ENCODE measurements around the gene FBXW2.
A peak's percentile ranks its signal among the peaks of the same experiment; 100 is the strongest.
"Not testable (repeated sequence)": the region's sequence is repeated elsewhere in the genome, so short reads cannot be mapped to it uniquely, and the experiment has no call there.

FBXW2 gene

DNA sequence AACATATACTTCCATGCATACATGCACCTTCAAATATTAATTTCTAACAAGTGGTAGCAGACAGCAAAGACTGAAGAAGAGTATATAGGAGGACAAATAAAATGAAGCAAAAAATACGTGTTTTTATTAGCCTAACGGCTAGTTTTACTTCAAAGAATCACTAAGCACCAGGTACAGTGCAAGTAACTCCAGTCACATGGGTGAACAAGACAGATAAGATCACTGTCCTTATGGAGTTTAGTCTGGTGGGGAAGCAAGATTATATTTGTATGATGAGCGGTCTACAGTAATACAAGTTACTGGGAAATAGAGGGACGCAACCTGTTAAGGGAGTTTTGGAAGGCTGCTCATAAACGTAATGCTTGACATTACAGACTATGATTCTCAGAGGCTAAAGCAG, 16.0 kb downstream of the FBXW2 start:
- no peak for DNase-seq

DNA sequence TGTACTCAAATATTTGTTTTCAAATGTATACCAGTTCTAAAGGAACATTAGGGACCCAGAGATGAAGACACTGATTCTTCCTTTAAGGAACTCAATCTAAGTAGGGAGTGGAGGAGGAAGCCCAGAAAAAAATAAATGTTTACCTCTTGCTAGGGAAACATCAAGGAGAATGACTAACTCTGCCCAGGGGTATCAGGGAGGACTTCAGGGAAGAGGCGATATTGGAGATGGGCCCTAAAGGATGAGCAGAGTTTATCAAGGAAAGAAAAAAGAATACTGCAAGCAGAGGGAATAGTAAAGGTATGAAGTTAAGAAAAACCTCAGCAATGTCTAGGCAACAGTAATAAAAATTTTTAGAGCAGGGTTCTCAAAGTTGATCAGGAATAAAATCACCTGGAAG, 16.4 kb downstream of the FBXW2 start:
- DNase-seq: no peak

DNA sequence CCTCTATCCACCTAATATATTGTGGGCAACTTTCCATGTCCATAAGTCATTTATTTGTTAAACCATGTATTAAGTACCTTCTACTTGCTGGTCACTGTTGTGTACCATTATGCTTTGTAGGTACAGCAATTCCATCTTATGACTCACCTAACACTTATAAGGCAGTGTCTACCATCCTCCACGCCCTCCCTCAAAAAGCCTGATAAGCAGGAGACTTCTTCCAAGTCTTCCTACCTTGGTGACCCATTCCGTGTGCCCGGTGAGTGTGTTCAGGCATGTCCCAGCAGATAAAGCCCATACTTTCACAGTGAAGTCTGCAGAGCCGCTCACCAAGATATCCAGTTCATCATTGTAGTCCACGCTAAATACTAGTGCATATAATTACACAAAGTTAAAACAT, 17.4 kb downstream of the FBXW2 start:
- no peak for DNase-seq

DNA sequence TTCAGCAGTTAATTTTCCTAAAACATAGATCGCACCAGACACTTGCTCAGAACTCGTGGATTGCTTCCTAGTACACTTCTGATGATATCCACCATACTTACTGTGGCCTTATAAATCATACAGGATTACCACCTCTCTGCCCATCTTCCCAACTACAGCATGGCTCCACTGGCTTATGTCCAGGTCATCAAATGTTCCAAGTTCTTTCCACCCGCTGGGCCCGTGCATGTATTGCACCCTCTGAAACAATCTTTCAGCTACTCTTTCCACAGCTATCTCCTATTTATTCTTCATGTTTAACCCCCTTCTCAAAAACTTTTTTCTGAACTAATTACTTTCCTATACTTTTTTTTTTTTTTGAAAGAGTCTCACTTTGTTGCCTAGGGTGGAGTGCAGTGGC, 18.5 kb downstream of the FBXW2 start:
- no peak for DNase-seq

DNA sequence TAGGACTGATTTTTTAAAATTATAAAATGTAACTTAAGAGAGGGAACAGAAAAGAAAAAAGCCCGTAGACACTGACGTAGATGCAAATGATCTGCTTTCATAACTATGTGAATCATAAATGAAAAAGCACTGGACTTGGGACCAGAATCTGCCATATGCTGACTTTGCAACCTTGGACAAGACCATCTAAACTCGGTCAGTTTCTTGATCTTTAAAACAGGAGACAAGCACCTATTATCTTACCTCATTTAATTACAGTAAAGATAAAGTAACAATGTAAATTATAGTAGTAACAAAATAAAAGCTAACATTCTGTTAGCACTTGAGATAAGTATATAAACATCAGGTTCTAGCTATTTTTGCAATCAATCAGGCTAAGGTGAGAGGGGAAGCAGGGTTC, 20.0 kb downstream of the FBXW2 start:
- no peak for DNase-seq

DNA sequence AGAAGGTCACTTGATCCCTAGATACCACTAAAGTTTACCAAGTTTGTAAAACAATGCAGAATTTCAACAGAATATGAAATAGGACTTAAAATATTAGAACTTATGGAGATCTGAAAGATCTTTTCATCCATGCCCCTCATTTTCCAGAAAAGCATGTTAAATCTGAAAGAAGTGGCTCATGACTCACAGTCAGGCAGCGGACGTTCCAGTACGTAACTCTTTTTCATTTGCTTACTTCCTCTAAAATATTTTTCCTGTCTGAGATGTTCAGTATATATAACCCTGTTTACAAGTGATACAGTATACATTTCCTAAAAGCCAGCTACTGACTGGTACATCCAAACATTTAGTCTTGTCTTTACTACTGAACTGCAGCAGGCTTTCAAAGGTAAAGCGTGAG, 22.3 kb downstream of the FBXW2 start:
- DNase-seq: no peak

DNA sequence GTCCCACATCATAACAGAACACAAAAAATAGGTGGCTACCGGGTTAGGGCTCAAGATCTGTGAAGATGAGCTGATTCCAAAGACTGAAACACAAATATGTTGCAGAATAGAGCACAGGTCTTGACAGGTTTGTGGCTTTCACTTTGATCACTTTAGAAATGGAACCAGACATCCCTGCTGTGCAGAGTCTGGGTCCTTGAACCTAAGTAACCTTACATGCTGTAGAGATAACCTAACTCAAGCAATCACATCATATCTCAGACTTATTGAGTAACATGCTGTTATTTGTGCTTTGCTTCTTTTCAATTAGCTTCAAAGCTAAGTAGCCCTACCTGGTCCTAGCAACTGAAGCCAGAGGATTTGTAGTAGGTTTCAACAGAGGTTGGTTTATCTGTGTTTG, 24.3 kb downstream of the FBXW2 start:
- DNase-seq: no peak

DNA sequence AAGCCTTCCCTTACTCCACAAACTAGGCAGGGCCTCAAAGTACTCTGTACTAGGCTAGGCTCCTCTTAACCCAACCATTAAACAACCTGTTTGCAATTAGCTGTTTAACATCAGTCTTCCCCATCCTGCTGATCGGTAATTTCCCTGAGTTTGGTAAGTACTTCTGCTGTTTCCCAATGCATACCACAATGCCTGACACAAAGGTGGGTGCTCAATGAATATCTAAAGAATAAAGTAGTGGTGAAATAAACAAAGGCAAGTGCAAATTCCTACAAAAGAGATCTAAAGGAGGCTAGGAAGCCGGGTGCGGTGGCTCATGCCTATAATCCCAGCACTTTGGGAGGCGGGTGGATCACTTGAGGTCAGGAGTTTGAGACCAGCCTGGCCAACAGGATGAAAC, 25.0 kb downstream of the FBXW2 start:
- no peak for DNase-seq

DNA sequence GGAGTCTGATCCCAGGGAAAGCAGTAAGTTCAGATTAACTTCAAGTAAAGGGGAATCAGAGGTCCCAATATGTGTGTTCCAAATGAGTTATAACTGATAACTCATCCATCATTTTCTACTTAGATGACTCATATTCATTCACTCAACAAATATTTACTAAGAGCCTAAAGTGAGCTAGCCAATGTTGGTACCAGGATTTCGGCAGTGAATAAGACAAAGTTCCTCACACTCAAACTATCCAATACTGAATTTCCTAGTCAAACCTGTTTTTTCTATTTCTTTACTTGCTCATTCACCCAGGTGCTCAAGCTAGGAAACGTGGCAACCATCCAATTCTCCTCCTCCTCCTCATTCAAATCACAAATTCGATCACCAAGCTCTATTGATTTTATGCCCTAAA, 25.8 kb downstream of the FBXW2 start:
- DNase-seq: no peak

DNA sequence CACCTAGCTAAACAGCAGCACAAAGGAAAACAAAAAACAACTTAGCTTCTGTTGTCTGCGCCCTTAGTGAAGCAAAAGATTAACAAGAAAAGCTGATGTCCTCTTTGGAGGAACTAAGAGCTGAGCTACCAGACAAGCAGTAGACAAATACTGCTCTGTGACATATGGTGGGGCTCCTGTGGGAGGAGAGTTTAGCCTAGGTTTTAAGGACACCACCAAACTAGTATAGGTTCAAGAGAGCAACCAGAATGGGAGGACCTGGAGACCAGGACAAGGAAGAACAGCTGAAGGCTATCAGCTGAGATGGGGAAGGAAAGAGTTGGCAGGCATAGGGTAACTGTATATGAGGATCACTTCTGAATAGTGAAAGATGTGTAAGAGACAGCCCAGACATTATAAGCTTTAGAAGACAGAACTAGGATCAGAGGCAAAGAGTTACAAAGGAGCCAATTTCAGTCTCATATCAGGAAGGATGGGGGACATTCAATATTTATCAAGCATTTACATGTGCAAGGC, 27.2 kb downstream of the FBXW2 start:
- DNase-seq: no peak

DNA sequence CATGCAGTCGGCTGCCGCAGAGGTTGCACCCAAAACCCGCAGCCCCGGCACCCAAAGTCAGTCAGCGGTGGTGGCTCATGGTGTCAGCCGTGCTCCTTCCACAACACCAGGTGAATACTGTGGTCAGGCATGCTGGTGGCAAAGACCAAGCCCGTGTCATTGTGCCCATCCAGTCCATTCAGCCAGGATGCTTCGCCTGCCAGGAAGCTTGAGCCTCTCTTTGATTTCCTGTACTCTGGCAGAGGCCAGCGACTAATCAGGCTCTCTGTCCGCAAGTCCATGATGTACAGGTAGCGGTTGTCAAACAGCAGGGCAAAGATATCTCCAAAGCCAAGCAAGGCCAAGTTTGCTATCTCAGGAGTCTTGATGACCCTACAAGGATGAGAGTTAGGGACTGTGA, 28.7 kb downstream of the FBXW2 start:
- no peak for DNase-seq

DNA sequence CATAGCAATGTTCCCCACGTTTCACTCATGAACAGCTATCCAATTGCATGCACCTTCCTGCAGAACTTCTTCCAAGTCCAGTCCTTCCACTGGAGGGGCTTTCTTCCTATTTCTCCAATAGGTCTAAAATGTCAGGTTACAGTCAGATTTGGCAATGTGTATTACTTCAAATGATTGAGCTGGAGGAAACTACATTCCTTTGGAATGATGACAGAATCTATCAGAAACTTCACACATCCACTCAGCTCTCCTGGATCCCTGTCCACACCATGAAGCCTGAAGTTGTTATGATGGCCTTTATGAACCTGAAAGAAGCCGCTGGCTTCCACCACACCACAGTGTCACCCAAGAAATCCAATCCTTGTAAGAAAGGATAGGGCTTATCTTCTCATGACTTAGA, 32.2 kb downstream of the FBXW2 start:
- no peak for DNase-seq

DNA sequence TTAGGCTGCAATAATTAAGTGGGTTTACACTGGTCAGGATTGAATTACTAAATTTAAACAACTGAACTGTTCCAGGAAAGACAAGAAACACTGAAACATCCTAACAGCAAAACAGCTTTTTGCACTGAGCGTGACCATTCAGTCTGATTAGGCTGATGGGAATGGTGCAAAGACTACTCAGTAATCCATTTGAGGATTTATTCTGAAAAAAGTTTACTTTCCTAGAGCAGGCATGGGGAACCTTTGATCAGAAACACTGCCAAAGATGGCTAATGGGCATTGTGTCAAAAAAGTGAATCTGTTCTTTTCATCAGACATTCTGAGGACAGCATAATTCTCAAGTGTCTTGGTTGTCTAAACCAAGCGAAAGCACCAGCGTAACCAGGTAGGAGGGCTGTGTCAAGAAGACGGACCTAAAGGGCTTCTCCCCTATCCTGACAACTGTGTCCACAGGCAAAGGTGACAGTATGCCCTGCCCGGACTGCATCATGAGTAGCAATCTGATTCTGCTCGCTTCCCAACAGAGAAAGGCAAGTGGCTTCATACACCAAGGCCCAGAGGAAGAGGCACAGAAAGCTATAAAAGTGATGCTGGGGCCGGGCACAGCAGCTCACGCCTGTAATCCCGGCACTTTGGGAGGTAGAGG, 33.3 kb downstream of the FBXW2 start:
- DNase-seq: no peak

DNA sequence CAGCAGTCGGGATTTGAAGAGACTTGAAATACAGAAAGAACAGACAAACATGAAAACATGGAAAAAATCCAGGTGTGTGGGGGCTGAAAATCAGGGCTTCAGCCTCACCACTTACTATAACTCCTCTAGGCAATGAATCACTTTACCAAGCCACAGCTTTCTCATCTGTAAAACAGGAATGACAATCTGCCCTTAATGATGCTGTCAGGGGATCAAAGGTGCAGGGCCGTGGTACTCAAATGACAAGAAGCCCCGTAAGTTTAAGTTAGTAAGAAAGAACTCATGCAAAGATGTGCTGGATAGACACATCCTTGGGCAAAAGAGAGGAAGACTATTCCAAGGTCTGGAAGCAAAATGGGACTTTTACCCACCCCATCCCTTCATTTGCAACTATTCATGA, 34.7 kb downstream of the FBXW2 start:
- DNase-seq: no peak

DNA sequence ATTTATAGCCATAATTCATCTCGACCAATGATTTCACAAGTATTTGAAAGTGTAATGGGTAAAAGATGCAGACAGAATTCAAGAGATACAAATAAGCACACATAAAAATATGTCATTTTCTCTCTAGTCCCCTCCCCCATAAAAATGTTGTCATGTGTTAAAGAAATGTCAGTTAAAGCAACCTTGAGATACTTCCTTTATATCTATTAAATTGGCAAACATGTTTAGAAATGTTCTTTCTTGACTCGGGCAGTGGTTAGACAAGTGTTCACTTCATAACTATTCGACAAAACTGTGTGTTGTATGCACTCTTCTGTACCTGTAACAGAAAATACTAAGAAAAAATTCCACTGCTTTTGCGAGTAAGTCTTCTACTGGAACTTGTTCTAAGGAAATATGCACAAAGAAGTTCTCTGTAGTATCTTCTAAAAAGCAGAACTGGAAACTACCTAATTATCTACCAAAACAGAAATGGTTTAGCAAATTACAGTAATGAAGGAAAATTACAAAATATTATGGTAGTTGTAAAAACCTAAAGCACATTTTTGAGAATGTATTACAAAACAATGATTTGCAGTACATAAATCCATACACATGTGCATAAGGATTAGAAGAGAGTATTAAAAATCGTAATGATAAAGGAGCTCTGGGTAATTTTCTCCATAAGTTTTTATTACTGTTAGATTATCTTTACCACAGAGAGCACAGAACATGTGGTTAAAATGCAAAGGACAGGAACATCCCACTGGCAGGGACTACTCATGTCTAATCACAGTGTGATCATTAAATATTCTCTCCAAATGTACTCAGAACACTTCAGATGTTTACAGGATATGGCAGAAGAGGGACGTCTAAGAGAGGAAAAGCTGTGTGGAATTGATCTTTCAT, 35.9 kb downstream of the FBXW2 start:
- DNase-seq: no peak

DNA sequence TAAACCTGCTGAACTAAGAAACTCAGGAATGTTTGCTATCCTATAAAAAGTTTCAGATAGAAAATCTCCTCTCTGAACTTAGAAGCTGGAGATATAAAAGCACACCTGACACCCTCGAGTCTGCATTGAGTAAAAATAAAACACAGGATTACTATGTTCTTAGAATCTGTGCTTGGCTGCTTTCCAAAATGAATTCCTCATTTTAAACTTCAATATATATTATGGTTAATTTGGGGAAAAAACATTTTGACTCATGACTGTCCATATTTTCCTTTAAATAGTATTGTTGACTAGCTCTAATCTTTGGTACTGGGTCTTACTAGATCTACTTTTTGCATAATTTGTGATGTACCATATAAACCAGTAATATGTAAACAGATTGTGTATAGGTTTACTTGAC, 36.7 kb downstream of the FBXW2 start:
- DNase-seq: no peak

DNA sequence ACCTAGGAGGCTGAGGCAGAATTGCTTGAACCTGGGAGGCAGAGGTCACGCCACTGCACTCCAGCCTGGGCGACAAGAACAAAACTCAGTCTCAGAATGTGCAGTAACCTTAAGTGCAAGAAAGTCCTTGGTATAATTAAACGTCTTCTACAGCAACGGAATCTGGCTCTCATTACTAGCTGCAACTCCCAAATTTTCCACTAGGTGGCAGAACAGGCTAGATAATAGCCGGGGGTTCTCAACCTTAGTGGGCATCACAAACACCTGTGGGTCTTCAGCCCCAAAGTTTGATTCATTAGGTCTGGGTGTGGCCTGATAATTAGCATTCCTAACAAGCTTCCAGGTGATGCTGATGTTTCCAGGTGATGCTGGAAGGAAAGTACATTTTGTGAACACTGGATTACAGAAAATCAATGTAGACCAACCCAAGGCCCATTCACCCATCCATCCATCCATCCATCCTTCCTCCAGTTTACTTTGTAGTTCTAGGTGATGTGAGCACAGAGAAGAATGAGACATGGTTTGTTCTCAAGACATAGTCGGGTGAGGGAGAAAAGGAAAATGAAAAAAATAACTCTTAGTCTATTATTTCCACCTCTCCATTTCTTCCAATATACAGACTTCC, 37.3 kb downstream of the FBXW2 start:
- peak; percentile 33 for DNase-seq

DNA sequence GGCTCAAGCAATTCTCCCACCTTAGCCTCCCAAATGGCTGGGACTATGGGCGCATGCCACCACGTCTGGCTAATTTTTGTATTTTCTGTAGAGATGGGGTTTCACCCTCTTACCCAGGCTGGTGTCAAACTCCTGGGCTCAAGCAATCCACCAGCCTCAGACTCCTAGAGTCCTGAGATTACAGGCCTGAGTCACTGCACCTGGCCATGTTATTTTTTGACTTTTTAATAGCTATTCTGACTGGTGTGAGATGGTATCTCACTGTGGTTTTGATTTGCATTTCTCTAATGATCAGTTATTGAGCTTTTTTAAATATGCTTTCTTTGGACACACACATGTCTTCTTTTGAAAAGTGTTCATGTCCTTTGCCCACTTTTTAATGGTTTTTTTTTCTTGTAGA, 38.2 kb downstream of the FBXW2 start:
- no peak for DNase-seq

DNA sequence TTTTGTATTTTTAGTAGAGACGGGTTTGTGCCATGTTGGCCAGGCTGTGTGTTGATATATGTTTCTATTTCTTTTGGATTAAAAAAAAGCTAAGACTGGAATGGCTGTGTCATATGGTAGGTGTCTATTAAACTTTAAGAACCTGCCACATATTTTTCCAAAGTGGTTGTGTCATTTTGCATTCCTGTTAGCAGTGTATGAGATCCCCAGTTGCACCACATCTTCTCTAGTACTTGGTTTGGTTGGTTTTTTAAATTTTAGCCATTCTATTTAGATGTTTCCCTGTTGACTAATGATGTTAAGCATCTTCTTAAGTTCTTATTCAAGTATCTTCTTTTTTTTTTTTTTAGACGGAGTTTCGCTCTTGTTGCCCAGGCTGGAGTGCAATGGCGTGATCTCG, 42.8 kb downstream of the FBXW2 start:
- no peak for DNase-seq

DNA sequence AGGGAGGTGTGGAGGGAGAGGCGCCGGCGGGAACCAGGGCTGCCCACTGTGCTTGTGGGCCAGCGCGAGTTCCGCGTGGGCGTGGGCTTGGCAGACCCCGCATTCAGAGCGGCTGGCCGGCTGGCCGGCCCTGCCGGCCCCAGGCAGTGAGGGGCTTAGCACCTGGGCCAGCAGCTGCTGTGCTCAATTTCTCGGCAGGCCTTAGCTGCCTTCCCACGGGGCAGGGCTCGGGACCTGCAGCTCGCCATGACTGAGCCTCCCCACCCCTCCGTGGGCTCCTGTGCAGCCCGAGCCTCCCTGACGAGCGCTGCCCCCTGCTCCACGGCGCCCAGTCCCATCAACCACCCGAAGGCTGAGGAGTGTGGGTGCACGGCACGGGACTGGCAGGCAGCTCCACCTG, 46.9 kb downstream of the FBXW2 start:
- DNase-seq: not testable (repeated sequence)

DNA sequence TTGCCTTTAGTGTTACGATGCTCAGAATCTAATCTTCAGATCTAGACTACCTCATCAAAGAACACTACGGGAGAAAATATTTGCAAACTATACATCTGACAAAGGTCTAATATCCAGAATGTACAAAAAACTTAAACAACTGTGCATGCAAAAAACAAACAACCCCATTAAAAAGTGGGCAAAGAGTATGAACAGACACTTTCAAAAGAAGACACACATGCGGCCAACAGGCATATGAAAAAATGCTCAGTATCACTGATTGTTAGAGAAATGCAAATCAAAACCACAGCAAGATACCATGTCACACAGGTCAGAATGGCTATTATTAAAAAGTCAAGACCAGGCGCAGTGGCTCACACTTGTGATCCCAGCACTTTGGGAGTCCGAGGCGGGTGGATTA, 47.9 kb downstream of the FBXW2 start:
- no peak for DNase-seq

DNA sequence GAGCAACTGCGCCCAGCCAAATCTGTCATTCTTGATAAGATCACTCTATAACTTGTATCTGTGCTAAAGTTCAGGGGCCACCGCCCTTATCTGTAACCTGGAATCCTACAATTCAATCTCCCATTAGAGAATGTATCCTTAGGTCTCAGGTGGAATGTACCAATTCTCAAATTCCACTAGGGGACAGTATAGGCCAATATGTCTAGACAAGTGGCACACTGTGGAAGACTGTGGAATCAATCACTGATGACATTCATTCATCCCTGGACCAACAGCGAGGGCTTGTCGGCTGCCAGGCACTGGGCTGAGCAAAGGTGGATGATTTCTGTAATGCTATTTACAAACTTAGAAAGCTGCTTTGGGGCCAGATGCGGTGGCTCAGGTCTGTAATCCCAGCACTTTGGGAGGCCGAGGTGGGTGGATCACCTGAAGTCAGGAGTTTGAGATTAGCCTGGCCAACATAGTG, 50.2 kb downstream of the FBXW2 start:
- no peak for DNase-seq

DNA sequence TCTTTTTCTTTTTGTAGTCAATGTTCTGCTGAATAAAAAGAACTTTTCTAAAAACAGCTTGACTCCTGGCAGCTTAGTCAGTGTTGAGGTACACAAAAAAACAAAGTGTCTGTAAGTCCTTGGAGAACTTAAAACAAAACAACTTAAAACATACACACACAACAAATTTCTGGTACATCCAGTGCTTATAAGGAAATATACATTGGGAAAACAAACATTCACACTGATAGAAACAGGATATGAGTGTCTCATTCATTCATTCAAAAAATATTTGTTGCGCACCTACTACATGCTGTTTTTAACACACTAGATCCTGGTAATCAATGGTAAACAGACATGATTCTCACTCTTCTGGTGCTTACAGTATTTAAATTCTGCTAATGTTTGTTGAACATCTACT, 51.5 kb downstream of the FBXW2 start:
- no peak for DNase-seq

DNA sequence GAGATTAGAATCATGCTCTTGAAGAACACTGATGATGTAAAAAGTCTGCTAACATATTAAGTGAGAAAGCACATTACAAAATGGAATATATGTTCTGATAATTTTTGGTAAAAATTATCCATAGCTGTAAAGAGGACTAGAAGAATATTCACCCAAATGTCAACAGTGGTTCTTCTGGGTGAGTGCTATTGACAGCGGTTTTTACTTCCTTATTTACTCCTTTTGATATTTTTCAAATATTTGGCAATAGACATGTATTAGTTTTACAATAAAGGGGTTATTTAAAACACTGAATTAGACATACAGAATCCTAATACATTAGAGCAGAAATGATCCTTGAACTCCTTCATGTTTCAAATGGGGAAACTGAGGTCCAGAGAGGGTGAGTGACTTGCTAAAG, 52.0 kb downstream of the FBXW2 start:
- no peak for DNase-seq

All from stimulated activated naive CD4-positive, alpha-beta T cell treated with Interleukin-2 at 50 U/mL for 16 hours (primary cell).